Spleen (tissue), 11 donors: ENCODE data around the gene IMMP2L. TPM values are rescaled to one million over a fixed set of nuclear protein-coding genes. Genes with fewer than 3 reads are reported as not detected.

Experiments used
- DNase-seq: peaks from one replicate; pipeline ENCODE4 v3.0.0-alpha.2; 2020
- H3K27ac ChIP-seq, 8 donors: fragments of 200-600 bp; sonication (generic) in 7 of 8; 1 replicate in 4 of 8; 2 replicates in 4 of 8; pipeline versions ENCODE4 v1.5.0 to v1.8.0; 2016 to 2021; ENCODE audit warnings: inconsistent platforms in 4 of 8, mild to moderate bottlenecking in 4 of 8, moderate library complexity in 1 of 8
- H3K27me3 ChIP-seq, 7 donors: fragments of 200-600 bp; sonication (generic) in 6 of 7; replicated peaks in 1 of 7; 1 replicate in 4 of 7; 2 replicates in 3 of 7; pipeline versions ENCODE4 v1.5.0 to v1.8.0; 2016 to 2021; ENCODE audit warnings: inconsistent platforms in 3 of 7, mild to moderate bottlenecking in 1 of 7
- H3K36me3 ChIP-seq, 6 donors: fragments of 200-600 bp; sonication (generic) in 5 of 6; 1 replicate in 4 of 6; 2 replicates in 2 of 6; pipeline versions ENCODE4 v1.5.0 to v1.8.0; 2016 to 2021; ENCODE audit warnings: inconsistent platforms in 2 of 6
- H3K4me1 ChIP-seq, 6 donors: fragments of 200-600 bp; sonication (generic) in 5 of 6; 1 replicate in 3 of 6; 2 replicates in 3 of 6; pipeline versions ENCODE4 v1.5.0 to v1.8.0; 2016 to 2021; ENCODE audit warnings: inconsistent platforms in 3 of 6
- H3K4me3 ChIP-seq, 8 donors: fragments of 200-600 bp; sonication (generic) in 7 of 8; 1 replicate in 4 of 8; 2 replicates in 4 of 8; pipeline versions ENCODE4 v1.5.0 to v1.8.0; 2016 to 2021; ENCODE audit warnings: inconsistent platforms in 4 of 8, mild to moderate bottlenecking in 4 of 8, moderate library complexity in 2 of 8
- H3K9me3 ChIP-seq, 8 donors: fragments of 200-600 bp; sonication (generic) in 7 of 8; 1 replicate in 4 of 8; 2 replicates in 4 of 8; pipeline versions ENCODE4 v1.5.0 to v1.8.0; 2016 to 2021; ENCODE audit warnings: inconsistent platforms in 4 of 8
- CTCF ChIP-seq, 11 experiments: fragments of 200-600 bp in 7 of 11; fragments of 450-650 bp in 4 of 11; sonication (generic) in 4 of 11; IDR thresholded peaks in 8 of 11; conservative IDR thresholded peaks in 3 of 11; 1 replicate in 7 of 11; 2 replicates in 4 of 11; pipeline versions ENCODE4 v1.4.0 to v1.8.0; 2016 to 2021; ENCODE audit warnings: antibody characterized with exemption in 11 of 11, inconsistent platforms in 4 of 11, mild to moderate bottlenecking in 1 of 11
- POLR2A ChIP-seq, 3 donors: fragments of 450-650 bp; IDR thresholded peaks; one replicate each; pipeline ENCODE4 v1.5.1; 2017; ENCODE audit warnings: antibody characterized with exemption in 3 of 3, mild to moderate bottlenecking in 1 of 3
- POLR2AphosphoS5 ChIP-seq, 3 donors: sonication (generic); formaldehyde crosslinking; IDR thresholded peaks; one replicate each; pipeline ENCODE4 v1.5.1; 2017; ENCODE audit warnings: antibody characterized with exemption in 3 of 3
- WGBS, 5 donors: extraction: QIAGEN DNeasy Blood & Tissue Kit in 3 of 5; methylation state at CpG; one replicate each; pipeline versions ENCODE4 v1.1.5 to v1.1.7; 2013 to 2018; 5-methylcytosine and 5-hydroxymethylcytosine counted together
- intact Hi-C: fragments of 100-400 bp; cut with DNase I; formaldehyde crosslinking; loops from one replicate; pipeline ENCODE4 v1.15.0; 2023; ENCODE audit warnings: low total_unique reads
- polyA plus RNA-seq, 3 donors: library from polyadenylated mRNA; stranded (reverse); fragments of 200-250 nt; gene quantifications; one replicate each; pipeline ENCODE4 v1.2.1, GENCODE V29; 2013
- total RNA-seq, 7 donors: library from RNA; depleted of rRNA in 3 of 7; stranded (reverse); fragments of >200 nt in 3 of 7; fragmentation: NEBNext Ultra II Directional in 4 of 7; extraction: Animal tissue kit (Norgen Biotek cat#: 25700) in 4 of 7; gene quantifications; one replicate each; pipeline versions ENCODE4 v1.1.0 to v1.2.1, GENCODE V29; 2016 to 2021
- donor health status: healthy with polysubstance abuse.
- donor health status: DM: no; HTN: no; CAD: no; lungs with moderate emphysema.
- donor health status: DM: no; HTN: no; CAD: no.
- donor health status: Bipolar disorder and iron deficiency.
- donor health status: healthy.
- donor health status: DM: no; HTN: no; CAD: no.
- donor health status: DM: yes; HTN: yes; CAD: no.

IMMP2L gene
- total and polyA plus RNA-seq, 10 donors, result 6.5 to 32.7 (median 9.8) TPM

GRCh38 chr7:111380945-111381344 is 181.3 kb downstream of the IMMP2L start:
- Histone ChIP-seq H3K4me3 (no peak overlapping the region), H3K27ac (no peak overlapping the region), H3K9me3 (no peaks in the 10 kb centered on the region), H3K36me3 (no peaks in the 10 kb centered on the region), H3K4me1 (no peaks in the 10 kb centered on the region), H3K27me3 (no peaks in the 10 kb centered on the region)
- TF ChIP-seq CTCF (IDR thresholded peaks at IDR 0.05 in 8 of 11, conservative IDR thresholded peaks at IDR 0.05 in 3 of 11) (no peak), POLR2AphosphoS5 (IDR thresholded peaks at IDR 0.05) (no peak), POLR2A (IDR thresholded peaks at IDR 0.05) (no peak)
- intact Hi-C loops, result no loop called here
- DNase-seq, result no peak
- 93 to 96% (median 95%) methylated on average over 4 of the region's 4 CpGs for WGBS, 5 donors

- TF ChIP-seq POLR2AphosphoS5 (IDR thresholded peaks at IDR 0.05), result no peak
- no peak for TF ChIP-seq POLR2A (IDR thresholded peaks at IDR 0.05)
- TF ChIP-seq CTCF (IDR thresholded peaks at IDR 0.05 in 8 of 11, conservative IDR thresholded peaks at IDR 0.05 in 3 of 11), result no peak
- no peaks in the 10 kb centered on the region for H3K9me3 ChIP-seq
- no peaks in the 10 kb centered on the region for H3K4me1 ChIP-seq
- H3K36me3 ChIP-seq, result no peaks in the 10 kb centered on the region
- no peak for DNase-seq
- no peaks in the 10 kb centered on the region for H3K27me3 ChIP-seq
- no peak overlapping the region for H3K4me3 ChIP-seq
- intact Hi-C loops, result no loop called here
- H3K27ac ChIP-seq, result no peak overlapping the region
These were observed 188.3 kb downstream of the IMMP2L start for GRCh38 chr7:111374027-111374426.

- Histone ChIP-seq H3K4me1 (no peaks in the 10 kb centered on the region), H3K27me3 (no peaks in the 10 kb centered on the region), H3K27ac (no peak overlapping the region), H3K4me3 (no peak overlapping the region), H3K36me3 (no peaks in the 10 kb centered on the region), H3K9me3 (no peaks in the 10 kb centered on the region)
- DNase-seq, result no peak
- intact Hi-C loops, result no loop called here
- WGBS, 5 donors, result 94 to 100% (median 98%) methylated on average over 1 of the region's 1 CpG
- TF ChIP-seq POLR2AphosphoS5 (IDR thresholded peaks at IDR 0.05) (no peak), CTCF (IDR thresholded peaks at IDR 0.05 in 8 of 11, conservative IDR thresholded peaks at IDR 0.05 in 3 of 11) (no peak), POLR2A (IDR thresholded peaks at IDR 0.05) (no peak)
These were observed 190.9 kb downstream of the IMMP2L start for GRCh38 chr7:111371437-111371836.

GRCh38 chr7:111370002-111370401 is 192.3 kb downstream of the IMMP2L start:
- no peaks in the 10 kb centered on the region for H3K4me1 ChIP-seq
- no peaks in the 10 kb centered on the region for H3K9me3 ChIP-seq
- intact Hi-C loops, result no loop called here
- no peaks in the 10 kb centered on the region for H3K27me3 ChIP-seq
- no peak for DNase-seq
- TF ChIP-seq POLR2AphosphoS5 (IDR thresholded peaks at IDR 0.05), result no peak
- TF ChIP-seq CTCF (IDR thresholded peaks at IDR 0.05 in 8 of 11, conservative IDR thresholded peaks at IDR 0.05 in 3 of 11), result no peak
- no peak for TF ChIP-seq POLR2A (IDR thresholded peaks at IDR 0.05)
- H3K4me3 ChIP-seq, result no peak overlapping the region
- WGBS, 5 donors, result 94 to 100% (median 97%) methylated on average over 1 of the region's 1 CpG
- H3K27ac ChIP-seq, result no peak overlapping the region
- H3K36me3 ChIP-seq, result no peaks in the 10 kb centered on the region
